22Rv1 (cell line): Measurements from ENCODE around the gene ROR1.

Experiments used
- CTCF ChIP-seq: fragments of 450-650 bp; IDR thresholded peaks from 2 replicates; pipeline ENCODE4 v1.5.1; 2017; ENCODE audit warnings: mild to moderate bottlenecking
- ZFX ChIP-seq: fragments of 450-650 bp; IDR thresholded peaks from 2 replicates; pipeline ENCODE4 v1.6.1; 2017; ENCODE audit warnings: antibody characterized with exemption, borderline replicate concordance

- TF ChIP-seq ZFX (no peak), CTCF (no peak)
These were observed 55.8 kb downstream of the ROR1 start for GRCh38 chr1:63829349-63830327.
